ENCODE data around the gene NEGR1.

NEGR1 gene

DNA sequence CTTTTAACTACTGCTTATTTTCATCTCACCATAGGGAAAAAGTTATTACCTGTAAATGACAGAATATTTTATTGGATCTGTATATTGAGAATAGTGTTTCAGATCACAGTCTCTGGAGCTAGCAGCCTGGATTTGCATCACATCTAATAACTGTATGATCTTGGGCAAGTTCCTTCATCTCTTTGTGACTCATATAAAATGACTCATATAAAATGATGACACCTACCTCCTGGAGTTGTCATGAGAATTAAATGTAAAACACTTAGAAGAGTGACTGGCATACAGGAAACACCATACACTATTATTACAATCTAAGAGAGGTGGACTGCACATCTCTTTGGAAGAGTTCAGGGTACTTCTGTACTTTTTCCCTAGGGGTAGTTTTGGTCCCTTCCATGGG, 421.3 kb downstream of the NEGR1 start:
- no peak for DNase-seq (ENCODE audit: low read depth in 2 of 2, low spot score in 1 of 2)

DNA sequence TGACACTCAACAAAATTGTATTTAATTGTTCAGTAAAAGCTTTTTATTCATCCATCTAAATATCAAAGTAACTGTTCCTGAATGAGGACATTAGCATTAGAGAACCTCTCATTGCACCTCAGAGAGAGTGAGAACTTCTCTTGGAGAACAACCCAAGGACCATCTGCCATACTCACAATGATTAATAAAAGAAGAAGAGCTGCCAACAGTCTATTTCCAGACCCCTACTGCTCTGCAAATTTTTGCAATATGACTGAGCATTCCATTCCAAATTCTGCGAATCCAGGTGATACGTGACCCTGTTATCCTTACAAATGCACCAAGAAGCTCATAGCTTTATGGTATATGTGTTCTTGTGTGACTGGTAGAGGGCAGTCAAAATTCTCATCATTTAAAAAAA, 422.5 kb downstream of the NEGR1 start:
- no peak for DNase-seq (ENCODE audit: low read depth in 2 of 2, low spot score in 1 of 2)

DNA sequence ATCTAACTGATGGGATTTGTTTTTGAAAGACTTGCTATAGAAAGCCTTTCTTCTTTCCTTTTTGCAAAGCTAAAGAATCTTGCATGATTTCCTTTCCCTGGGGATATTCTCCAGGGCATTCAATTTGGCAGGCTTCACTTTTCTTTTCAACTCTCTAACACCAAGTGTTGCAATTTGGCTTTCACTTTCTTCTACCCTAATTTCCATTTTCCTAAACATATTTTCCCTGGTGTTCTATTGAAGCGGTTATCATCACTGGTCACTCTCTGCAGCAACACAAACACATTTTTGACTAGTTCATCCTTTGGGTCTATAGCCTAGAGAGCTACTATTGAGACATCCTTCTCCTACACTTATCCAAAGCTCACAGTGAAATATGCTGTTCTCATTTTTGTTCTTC, 424.5 kb downstream of the NEGR1 start:
- no peak for DNase-seq (ENCODE audit: low read depth in 2 of 2, low spot score in 1 of 2)

DNA sequence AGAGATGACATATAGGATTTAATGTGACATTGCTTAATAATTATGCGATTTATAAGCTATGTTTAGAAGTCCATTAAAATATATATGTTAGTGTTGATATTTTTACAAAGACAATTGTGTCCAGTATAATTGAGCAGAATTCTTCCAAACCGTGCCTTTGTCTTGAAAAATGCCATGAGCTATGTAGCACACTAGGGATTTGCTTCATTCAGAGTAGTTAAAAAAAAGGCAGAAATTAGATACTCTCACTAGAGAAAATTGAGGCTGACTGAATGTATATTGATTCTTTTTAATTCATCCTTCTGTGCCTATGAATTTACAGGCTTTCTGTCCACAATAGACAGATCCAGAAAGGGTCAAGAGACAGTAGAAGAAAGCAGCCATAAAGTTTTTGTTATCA, 429.0 kb downstream of the NEGR1 start:
- no peak for DNase-seq (ENCODE audit: low read depth in 2 of 2, low spot score in 1 of 2)

DNA sequence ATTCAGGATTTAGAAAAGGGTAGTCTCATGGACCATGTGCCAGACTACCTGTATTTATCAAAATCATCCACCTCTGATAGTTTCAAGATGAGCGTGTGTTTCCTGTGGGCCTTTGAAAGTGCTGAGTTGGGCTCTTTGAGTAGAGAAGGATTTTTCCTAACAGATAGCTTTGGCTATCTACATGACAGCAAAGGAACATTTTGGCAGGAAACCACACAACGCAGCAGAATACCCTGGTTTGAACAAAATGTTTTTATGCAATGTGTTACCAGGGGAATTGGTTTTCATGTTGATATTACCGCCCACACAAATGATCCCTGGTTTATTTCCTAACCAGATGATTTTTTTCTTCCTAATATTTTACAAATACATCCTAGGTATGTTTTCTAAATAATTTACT, 431.4 kb downstream of the NEGR1 start:
- DNase-seq (ENCODE audit: low read depth in 2 of 2, low spot score in 1 of 2), result no peak

DNA sequence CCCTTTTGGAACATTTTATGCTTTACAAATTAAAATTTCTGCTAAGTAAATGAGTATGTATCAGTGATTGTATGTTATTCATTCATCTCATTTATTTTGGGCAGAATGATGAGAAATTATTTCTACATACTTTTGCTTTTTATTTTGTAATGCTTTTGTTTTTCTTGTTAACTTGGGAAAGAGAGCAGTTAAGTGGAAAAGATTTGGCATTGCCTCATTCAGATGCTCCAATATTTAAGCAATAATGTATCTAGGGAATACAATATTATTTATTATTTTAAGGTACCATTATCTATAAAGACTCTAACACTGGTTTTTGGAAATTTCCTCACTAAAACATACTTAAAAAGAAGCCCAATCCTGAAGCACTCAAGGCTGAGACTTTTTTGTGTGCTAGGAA, 431.8 kb downstream of the NEGR1 start:
- no peak for DNase-seq (ENCODE audit: low read depth in 2 of 2, low spot score in 1 of 2)

DNA sequence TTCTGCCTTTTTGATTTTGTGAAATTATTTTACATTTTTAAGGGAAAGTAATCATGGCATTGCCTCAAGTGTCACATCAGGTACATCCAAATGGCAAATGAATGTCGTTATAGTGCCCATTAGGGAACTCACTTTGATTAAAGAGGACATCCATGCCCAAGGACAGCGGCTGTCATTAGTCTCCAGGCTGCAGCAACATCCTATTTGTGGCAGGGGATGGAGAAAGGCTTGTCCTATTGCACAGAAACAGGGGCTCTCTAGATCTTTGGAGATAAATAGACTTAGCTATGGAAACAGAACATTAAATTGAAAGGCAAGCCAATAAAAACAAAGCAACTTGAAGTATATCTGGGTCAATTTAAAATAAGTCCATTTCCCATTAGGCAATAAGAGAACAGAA, 439.3 kb downstream of the NEGR1 start:
- DNase-seq (ENCODE audit: low read depth in 2 of 2, low spot score in 1 of 2), result no peak

DNA sequence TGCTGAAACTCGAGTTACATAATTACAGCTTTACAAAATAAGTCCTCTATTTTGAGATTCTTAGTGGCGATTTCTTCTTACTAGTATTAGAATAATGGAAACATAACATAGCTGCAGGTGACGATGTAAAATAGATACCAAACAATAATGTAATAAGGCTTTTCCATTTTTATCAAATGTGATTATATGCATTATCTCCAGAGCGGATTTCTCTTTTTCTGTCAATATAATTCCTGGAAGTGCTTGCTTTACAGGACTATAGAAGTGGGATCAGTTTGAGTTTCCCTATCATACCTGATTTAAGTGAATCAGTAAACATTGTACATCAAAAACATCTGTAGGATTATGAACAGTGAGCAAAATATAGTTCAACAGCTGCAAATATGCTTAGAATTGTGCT, 442.5 kb downstream of the NEGR1 start:
- DNase-seq (ENCODE audit: low read depth in 2 of 2, low spot score in 1 of 2), result no peak

DNA sequence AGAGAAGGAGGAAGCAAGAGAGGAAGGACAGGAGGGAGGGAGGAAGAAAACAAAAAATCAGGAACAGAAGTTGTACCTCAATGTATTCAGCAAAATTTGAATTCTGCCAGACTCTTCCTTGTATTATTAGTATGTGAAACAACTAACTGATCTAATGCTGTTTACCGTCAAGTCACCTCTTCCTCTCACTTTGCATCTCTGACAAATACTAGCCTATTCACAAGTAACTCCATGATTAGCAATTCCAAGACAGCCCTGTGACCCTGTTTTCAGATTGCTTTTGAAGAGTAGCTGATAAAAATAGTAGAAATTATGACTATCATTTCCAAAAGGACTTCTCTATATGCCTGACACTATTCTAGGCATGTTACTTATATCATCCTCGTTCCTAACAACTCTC, 445.4 kb downstream of the NEGR1 start:
- DNase-seq (ENCODE audit: low read depth in 2 of 2, low spot score in 1 of 2), result no peak

DNA sequence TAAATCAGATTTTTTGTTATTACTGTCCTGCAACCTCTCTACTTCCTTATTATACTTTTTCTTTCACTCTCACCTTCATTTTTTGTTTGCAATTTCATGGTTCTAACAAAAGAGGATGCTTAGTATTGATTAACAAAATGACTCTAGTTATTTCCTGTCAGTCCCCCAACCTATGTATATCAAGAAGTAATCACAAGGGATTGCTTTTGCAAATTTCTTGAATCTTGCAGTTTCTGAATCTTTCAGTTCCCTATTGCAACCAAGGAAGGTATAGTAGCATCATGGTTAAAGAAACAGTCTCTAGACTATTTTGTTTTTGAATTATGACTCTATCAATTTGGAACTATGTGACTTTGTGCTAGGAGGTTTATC, 446.9 kb downstream of the NEGR1 start:
- no peak for DNase-seq (ENCODE audit: low read depth in 2 of 2, low spot score in 1 of 2)

DNA sequence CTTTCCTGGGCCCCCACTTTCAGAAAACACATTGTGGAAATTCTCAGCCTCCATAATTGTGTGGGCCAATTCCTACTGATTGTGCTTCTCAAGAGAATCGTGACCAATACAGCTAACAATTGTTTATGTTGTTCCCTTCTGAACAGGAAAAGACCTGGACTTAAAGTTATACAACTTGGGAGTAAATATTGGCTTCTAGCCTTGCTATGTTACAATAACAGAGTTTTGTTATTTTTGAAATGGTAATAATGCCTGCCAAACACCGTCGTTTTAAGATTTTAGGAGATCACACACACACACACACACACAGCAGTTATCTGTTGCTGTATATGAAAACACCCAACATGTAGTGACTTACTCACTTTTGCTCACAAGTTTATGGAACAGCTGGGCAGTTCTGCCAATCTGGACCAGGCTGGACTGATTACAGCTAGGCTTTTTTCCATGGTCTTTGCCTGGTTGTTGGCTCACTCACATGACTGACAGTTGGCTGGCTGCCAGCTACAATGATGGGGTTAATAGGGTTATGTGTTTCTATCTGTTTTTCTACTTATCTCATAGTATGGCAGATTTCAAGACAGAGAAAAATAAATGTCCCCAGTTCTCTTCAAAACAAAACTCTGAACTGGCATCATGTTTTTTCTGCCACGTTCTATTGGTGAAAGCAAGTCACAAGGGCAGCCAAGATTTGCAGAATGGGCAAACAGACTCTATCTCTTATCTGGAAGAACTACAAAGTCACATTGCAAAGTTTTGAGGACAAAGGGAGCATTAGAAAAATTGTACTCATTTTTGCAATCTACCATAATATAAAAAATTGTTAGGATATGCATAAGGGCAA, 447.5 kb downstream of the NEGR1 start:
- DNase-seq (ENCODE audit: low read depth in 2 of 2, low spot score in 1 of 2), result no peak

DNA sequence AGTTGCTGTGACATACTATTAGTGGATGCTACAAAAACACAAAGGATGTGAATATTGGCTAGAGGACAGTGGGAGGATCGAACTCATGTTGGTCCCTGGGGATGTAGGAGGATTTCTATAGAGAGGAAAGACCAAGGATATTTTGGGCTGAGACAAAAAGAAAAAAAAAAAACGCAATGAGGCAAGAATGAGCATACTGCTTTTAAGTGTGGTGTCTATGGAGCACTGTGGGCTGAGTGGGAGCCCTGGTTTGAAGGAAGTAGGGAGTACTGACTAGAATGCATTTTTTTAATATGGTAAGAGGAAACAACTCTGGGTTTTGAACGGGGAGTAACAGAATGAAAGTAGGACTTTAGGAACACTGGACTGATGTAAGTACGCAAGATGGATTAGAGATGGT, 450.7 kb downstream of the NEGR1 start:
- DNase-seq (ENCODE audit: low read depth in 2 of 2, low spot score in 1 of 2), result no peak

DNA sequence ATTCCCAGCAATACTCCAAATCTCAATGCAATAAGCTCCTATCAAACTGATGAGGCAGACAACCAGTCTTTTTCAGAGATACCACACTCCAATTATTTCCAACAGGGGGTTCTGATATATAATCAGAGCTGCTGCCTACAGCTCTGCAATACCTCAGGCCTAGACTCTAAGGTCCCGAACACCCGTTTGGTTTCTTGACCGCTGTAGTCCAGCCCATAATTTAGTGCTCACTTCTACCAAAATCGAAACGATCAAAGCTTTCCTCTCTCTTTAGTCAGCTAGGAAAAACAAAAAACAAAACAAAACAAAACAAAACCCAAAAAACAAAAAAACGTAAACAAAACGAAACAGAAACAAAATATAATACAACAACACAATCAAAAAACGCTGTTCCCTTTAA, 453.0 kb downstream of the NEGR1 start:
- no peak for DNase-seq (ENCODE audit: low read depth in 2 of 2, low spot score in 1 of 2)

DNA sequence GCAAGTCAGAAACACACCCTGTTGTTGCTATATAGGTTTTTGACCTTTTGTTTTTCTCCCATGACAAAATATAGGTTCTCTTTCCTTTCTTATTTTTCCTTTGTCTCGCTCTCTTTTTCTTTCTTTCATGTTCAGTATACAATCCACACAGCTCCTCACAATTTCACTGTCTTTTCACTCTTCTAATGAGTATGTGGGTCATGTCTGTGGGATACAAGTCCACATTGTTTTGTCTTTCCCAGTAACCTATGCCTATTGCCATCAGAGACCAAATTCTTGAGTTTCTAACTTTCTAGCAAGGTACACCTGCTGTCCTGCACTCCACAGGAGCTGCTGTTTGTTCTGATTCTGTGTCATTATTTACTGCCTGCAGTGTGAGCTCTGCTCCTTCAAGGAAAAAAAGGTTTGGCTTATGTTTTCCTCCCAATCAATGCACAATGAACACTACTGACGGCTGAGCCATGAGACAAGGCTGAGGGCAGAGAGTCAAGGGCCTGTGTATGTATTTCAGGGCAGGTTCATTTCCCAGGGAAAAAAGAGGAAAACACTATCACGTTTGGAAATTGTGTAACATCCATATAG, 453.8 kb downstream of the NEGR1 start:
- no peak for DNase-seq (ENCODE audit: low read depth in 2 of 2, low spot score in 1 of 2)

DNA sequence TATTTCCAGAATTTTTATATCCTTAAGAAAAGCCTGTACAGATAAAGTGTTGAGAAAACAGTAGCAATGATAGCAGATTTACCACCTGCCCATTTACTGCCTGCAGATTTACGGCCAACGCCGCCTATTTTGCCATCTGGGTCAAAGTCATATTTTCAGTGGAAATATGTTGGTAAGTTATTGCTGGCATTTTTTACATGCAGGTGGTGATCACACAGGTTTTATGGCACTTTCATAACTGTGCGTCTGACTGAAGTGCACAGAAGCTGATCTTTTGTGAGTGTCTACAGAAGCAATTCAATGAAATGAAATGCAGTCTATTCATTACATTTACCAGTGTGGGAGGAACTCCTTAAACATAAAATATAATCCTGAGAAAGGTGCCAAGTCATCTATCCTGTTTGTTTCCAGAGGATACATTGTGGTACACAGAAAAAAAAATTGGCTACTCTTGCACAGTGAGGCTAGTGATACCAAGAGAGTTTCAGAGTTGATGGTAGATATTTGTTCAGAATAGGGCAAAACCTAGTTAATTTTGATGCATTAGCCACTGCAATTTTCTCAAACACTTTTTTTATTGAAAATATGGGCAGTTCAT, 458.5 kb downstream of the NEGR1 start:
- DNase-seq (ENCODE audit: low read depth in 2 of 2, low spot score in 1 of 2), result no peak

DNA sequence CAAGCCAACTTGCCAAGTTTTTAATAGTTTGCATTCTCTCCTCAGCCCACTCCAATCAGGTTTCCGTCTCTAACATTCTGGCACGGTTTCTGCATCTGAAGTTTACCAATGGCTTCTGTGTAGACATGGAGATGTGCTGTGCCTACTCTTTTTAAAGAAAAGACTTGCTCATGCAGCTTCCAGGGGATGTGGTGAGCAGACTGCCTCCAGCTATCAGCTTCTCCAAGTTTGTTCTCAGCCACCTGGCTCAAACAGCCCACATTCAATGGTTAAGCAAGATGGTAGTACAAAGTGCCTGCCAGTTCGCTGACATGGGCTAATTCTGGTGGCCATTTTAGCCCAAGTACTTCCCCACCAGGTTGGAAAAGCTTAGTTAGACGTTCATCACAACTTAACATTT, 465.3 kb downstream of the NEGR1 start:
- DNase-seq (ENCODE audit: low read depth in 2 of 2, low spot score in 1 of 2), result no peak

DNA sequence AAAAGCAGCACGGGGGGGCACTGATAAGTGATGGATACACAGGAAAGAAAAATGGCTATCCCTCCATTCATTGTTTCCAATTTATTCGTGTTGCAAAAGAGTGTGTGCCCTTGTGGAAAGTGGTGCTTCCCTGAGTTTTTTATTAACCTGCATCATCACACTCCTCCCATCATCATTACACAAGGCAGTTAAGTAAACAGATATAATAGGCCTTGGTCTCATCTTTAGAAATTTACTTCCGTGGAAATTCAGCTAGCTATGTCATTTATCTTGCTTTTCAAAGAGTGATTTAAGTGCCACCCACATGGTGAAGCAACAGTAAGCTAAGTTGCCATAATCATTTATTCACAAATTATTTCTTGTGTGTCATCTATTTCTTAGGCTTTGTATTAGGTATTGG, 473.3 kb downstream of the NEGR1 start:
- DNase-seq (ENCODE audit: low read depth in 2 of 2, low spot score in 1 of 2), result no peak

DNA sequence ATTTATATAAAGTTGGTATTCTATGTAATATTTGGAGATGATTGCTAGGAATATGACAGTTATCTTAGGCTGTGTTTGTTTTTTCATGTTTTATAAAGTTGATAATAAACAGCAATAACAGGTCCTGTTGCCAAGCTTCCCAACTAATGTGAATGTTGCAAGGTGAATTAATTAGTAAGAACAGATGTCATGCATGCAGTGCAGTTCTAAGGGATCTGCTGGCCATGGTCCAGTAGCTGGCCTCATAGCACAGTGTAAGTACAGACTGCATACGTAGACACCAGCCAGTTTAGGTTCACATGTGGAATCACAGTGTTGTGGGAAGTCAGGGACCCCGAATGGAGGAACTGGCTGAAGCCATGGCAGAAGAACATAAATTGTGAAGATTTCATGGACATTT, 478.2 kb downstream of the NEGR1 start:
- no peak for DNase-seq (ENCODE audit: low read depth in 2 of 2, low spot score in 1 of 2)

DNA sequence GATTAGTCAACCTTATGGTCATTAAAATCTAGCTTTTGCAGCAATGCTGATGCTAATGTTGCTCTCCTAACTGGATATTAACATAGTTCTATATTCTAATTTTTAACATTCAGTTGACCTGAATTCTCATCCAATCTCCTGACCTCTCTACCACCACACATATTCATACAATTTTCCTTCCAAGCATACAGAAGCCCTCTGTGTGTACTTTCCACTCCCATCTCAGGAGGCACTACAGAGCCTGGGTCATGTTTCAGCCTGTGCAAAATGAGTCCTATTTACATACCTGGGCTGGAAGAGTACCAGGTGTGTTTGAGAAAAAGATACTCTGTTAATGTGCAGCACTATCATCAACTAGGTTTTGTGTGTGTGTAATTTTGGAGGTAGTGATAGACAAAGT, 486.3 kb downstream of the NEGR1 start:
- no peak for DNase-seq (ENCODE audit: low read depth in 2 of 2, low spot score in 1 of 2)

DNA sequence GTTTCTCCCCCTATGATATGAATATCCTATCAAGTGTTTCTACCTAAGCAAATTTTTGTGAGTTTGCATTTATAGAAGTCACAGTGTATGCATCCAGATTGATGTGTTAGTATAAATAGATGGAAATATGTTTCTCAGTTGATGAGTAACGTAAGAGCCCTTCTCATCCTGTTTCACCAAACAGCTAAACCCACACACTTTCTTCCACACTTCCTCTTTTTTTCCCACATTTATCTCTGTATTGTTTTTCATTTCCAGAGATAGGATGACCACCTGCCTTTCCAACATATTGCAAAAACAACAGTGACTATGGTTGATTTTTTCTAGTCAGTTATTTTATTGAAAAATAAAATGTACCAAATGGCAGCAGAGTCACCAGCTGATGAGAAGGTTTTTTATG, 490.1 kb downstream of the NEGR1 start:
- no peak for DNase-seq (ENCODE audit: low read depth in 2 of 2, low spot score in 1 of 2)

DNA sequence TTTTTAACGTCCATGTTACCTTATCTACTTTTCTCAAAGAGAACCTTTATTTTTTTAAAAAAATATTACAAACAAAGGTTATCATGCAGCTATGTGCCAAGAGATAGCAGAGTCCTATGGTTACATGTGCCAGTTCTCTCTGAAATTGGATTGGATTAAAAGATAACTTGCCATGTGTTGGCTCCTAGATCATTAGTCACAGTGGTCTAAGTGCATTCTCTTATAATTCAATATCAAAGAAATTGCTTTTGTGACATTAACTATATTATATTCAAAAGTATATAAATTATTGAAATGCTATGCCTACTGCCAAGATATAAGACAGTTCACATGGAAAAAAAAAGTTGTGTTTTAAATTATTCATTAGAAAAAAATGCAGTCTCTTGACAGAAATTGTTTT, 494.2 kb downstream of the NEGR1 start:
- DNase-seq (ENCODE audit: low read depth in 2 of 2, low spot score in 1 of 2), result no peak

DNA sequence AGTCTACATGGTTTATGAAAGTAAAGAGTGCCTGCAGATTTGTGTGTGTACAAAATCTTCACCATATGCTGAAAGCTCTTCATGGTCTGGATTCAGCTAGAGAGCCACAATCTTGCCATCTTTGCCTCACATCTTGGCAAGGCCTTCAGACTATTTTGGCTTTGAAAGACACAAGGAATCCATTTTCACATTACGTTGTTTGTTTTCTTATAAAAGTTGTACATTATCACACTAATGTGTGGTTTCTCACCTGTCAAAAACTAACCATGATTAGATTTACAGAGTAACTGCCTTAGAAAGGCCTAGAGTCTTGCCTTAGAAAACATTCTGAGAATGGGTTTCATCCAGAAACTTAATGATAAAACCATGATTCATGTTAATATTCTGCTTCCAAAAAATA, 494.6 kb downstream of the NEGR1 start:
- no peak for DNase-seq (ENCODE audit: low read depth in 2 of 2, low spot score in 1 of 2)

DNA sequence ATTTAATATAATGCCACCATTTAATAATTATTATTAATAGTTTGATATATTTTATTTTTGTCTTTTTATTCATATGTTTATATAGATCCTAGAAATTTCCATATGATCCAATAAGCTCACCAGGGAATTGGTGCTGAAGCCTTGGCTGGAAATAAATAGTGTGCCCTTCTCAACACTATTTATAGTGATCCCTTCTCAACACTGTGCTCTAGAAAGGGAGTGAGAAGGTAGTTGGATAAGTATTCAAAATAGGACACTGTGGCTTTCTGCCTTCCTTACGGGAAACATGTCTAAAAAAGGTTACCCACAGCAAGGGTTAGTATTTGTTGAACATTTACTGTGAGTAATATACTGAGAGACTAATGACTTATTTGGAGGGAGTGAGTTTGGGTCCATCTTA, 496.1 kb downstream of the NEGR1 start:
- DNase-seq (ENCODE audit: low read depth in 2 of 2, low spot score in 1 of 2), result no peak
